Keratinocyte (primary cell): ENCODE data around the gene ADAP2. TPM values are rescaled to one million over a fixed set of nuclear protein-coding genes. Genes with fewer than 3 reads are reported as not detected.

ENCODE experiments used
- DNase-seq: peaks from one replicate; pipeline ENCODE4 v3.0.0-alpha.2; 2011; ENCODE audit warnings: low read depth, missing footprints, low spot score
- FAIRE-seq: peaks from 2 replicates; lab custom pipeline; 2011; peaks lifted over from hg19 to GRCh38; lab: Jason Lieb, UNC
- H2AFZ ChIP-seq: 2 replicates; pipeline ENCODE4 v1.6.0; 2012; ENCODE audit warnings: low read length, control low read depth, inconsistent platforms; ENCODE audit not compliant: control insufficient read depth
- H3K27ac ChIP-seq: 2 replicates; pipeline ENCODE4 v1.5.1; 2011; ENCODE audit warnings: low read length; ENCODE audit not compliant: control insufficient read depth, insufficient read depth
- H3K27me3 ChIP-seq: 3 replicates; pipeline ENCODE4 v1.6.0; 2011; ENCODE audit warnings: low read length; ENCODE audit not compliant: control insufficient read depth, insufficient read depth; ENCODE audit errors: extremely low read depth
- H3K36me3 ChIP-seq, 2 experiments: 2 replicates in 1 of 2; 3 replicates in 1 of 2; pipeline ENCODE4 v1.5.1; 2011; ENCODE audit warnings: low read length in 2 of 2, mild to moderate bottlenecking in 1 of 2; ENCODE audit not compliant: control insufficient read depth in 2 of 2, insufficient read depth in 2 of 2; ENCODE audit errors: extremely low read depth in 1 of 2
- H3K4me1 ChIP-seq: 3 replicates; pipeline ENCODE4 v1.5.1; 2011; ENCODE audit warnings: low read length; ENCODE audit not compliant: control insufficient read depth, insufficient read depth; ENCODE audit errors: extremely low read depth
- H3K4me2 ChIP-seq: 3 replicates; pipeline ENCODE4 v1.6.0; 2011; ENCODE audit warnings: low read depth, low read length; ENCODE audit not compliant: control insufficient read depth, insufficient read depth; ENCODE audit errors: extremely low read depth
- H3K4me3 ChIP-seq, 3 experiments: fragments of 200-600 bp in 1 of 3; sonication (generic) in 1 of 3; 2 replicates in 2 of 3; 3 replicates in 1 of 3; pipeline ENCODE4 v1.5.1; 2011 to 2016; ENCODE audit warnings: low read length in 3 of 3, mild to moderate bottlenecking in 3 of 3, control low read depth in 2 of 3, inconsistent platforms in 1 of 3, low read depth in 1 of 3, mixed read lengths in 1 of 3, mixed run types in 1 of 3, moderate library complexity in 1 of 3; ENCODE audit not compliant: control insufficient read depth in 2 of 3, insufficient read depth in 2 of 3; ENCODE audit errors: extremely low read depth in 1 of 3
- H3K79me2 ChIP-seq: 2 replicates; pipeline ENCODE4 v1.6.0; 2012; ENCODE audit warnings: low read length; ENCODE audit not compliant: control insufficient read depth, insufficient read depth
- H3K9ac ChIP-seq: 3 replicates; pipeline ENCODE4 v1.6.0; 2011; ENCODE audit warnings: low read length; ENCODE audit not compliant: control insufficient read depth, insufficient read depth; ENCODE audit errors: extremely low read depth
- H3K9me1 ChIP-seq: 3 replicates; pipeline ENCODE4 v1.6.0; 2011; ENCODE audit warnings: low read length; ENCODE audit not compliant: control insufficient read depth, insufficient read depth; ENCODE audit errors: extremely low read depth
- H3K9me3 ChIP-seq: 2 replicates; pipeline ENCODE4 v1.5.1; 2012; ENCODE audit warnings: low read depth, low read length; ENCODE audit not compliant: control insufficient read depth
- H4K20me1 ChIP-seq: 3 replicates; pipeline ENCODE4 v1.6.0; 2011; ENCODE audit warnings: low read length; ENCODE audit not compliant: control insufficient read depth, insufficient read depth; ENCODE audit errors: extremely low read depth
- EZH2 ChIP-seq: IDR thresholded peaks from one replicate; pipeline ENCODE4 v1.6.1; 2012; ENCODE audit warnings: inconsistent platforms, mild to moderate bottlenecking, low read length, moderate library complexity
- dilution Hi-C: fragments of 300-500 bp; cut with MboI; formaldehyde crosslinking; loops from one replicate; pipeline ENCODE4 v1.7.0; 2020; ENCODE audit warnings: low sequenced_read_pairs; ENCODE audit not compliant: extremely low pct_ligation_motif_present
- polyA plus RNA-seq, 5 experiments: library from polyadenylated mRNA; depleted of rRNA in 3 of 5; stranded (reverse) in 3 of 5; stranded (forward) in 1 of 5; unstranded in 1 of 5; fragments of >200 nt; gene quantifications; 1 replicate in 1 of 5; 2 replicates in 3 of 5; 3 replicates in 1 of 5; pipeline versions ENCODE4 v1.2.1 to v1.2.3, GENCODE V29; 2011 to 2012; ENCODE audit warnings: missing spikeins in 2 of 5, low read depth in 1 of 5, low replicate concordance in 1 of 5
- TF ChIP-seq, protein P1 (sequence below), 3 experiments: IDR thresholded peaks in 1 of 3; conservative IDR thresholded peaks in 1 of 3; optimal IDR thresholded peaks in 1 of 3; 2 replicates in 2 of 3; 3 replicates in 1 of 3; pipeline versions ENCODE3 to v1.5.1; 2011; ENCODE audit warnings: low read length in 3 of 3, mild to moderate bottlenecking in 3 of 3, moderate library complexity in 2 of 3, control low read depth in 1 of 3, inconsistent platforms in 1 of 3; ENCODE audit not compliant: insufficient read depth in 2 of 3; ENCODE audit errors: extremely low read depth in 1 of 3

The ADAP2 gene
- polyA plus RNA-seq, 1 donor (not counting 4 experiments of a cell fraction or from before 2014, with no cell fraction given): 1.4 TPM

DNA sequence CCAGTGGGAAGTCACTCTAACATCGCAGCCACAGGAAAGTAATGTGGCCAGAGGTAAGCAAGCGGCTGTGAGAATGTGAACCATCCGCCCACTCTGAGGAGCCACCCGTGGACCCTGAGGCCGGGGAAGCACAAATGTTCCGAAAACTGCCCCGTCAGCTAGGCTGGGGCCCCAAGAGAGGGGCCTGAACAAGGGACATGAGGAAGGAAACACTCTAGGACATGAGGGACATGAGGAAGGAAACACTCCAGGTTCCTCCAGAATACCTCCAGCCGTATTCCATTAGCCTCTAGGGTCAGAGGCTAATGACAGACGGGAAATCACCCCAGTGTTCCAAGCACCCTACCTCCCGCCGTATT, 16.0 kb upstream of the ADAP2 start:
- DNase-seq: no peak
- Histone ChIP-seq H3K79me2 (peaks cover 23% of the 10 kb centered on the region), H3K27ac (peak overlapping the region; percentile 91), H3K4me2 (peak overlapping the region; percentile 100), H3K4me1 (peaks cover 3% of the 10 kb centered on the region), H3K36me3 (peaks cover 5 to 10% of the 10 kb centered on the region in 2 experiments), H3K9me3 (no peaks in the 10 kb centered on the region), H3K4me3 (peak overlapping the region; percentile 56 to 89 (median 74)), H4K20me1 (no peaks in the 10 kb centered on the region), H3K27me3 (no peaks in the 10 kb centered on the region), H2AFZ (peak overlapping the region; percentile 99), H3K9ac (peak overlapping the region; percentile 95), H3K9me1 (peaks cover 2% of the 10 kb centered on the region)
- dilution Hi-C loops: no loop called here
- TF ChIP-seq, protein P1, sequence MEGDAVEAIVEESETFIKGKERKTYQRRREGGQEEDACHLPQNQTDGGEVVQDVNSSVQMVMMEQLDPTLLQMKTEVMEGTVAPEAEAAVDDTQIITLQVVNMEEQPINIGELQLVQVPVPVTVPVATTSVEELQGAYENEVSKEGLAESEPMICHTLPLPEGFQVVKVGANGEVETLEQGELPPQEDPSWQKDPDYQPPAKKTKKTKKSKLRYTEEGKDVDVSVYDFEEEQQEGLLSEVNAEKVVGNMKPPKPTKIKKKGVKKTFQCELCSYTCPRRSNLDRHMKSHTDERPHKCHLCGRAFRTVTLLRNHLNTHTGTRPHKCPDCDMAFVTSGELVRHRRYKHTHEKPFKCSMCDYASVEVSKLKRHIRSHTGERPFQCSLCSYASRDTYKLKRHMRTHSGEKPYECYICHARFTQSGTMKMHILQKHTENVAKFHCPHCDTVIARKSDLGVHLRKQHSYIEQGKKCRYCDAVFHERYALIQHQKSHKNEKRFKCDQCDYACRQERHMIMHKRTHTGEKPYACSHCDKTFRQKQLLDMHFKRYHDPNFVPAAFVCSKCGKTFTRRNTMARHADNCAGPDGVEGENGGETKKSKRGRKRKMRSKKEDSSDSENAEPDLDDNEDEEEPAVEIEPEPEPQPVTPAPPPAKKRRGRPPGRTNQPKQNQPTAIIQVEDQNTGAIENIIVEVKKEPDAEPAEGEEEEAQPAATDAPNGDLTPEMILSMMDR (optimal IDR thresholded peaks at IDR 0.05 in 1 of 3, IDR thresholded peaks at IDR 0.05 in 1 of 3, conservative IDR thresholded peaks at IDR 0.05 in 1 of 3; ENCODE audit: extremely low read depth in 1 of 3, insufficient read depth in 2 of 3, low read length in 3 of 3): no peak
- no peak for TF ChIP-seq EZH2
- FAIRE-seq: no peak

GRCh38 chr17:30906101-30906911, 15.4 kb upstream of the ADAP2 start, which contains the start of gene TEFM:
Gene TEFM (minus strand): TSS chr17:30906238. CDS start chr17:30906198, 40 bp downstream.
- H2AFZ ChIP-seq: peak within 1 kb of the TSS; percentile 99
- H3K4me2 ChIP-seq: peak within 1 kb of the TSS; percentile 100
- FAIRE-seq: peak; percentile 41
- peak within 1 kb of the TSS; percentile 56 to 89 (median 74) for H3K4me3 ChIP-seq
- H3K9me1 ChIP-seq: peaks cover 2% of the 10 kb centered on the region
- H3K79me2 ChIP-seq: peaks cover 23% of the 10 kb centered on the region
- peak within 1 kb of the TSS; percentile 95 for H3K9ac ChIP-seq
- H3K9me3 ChIP-seq: no peaks in the 10 kb centered on the region
- peak within 1 kb of the TSS; percentile 91 for H3K27ac ChIP-seq
- TF ChIP-seq, protein P1 (optimal IDR thresholded peaks at IDR 0.05 in 1 of 3, IDR thresholded peaks at IDR 0.05 in 1 of 3, conservative IDR thresholded peaks at IDR 0.05 in 1 of 3; ENCODE audit: extremely low read depth in 1 of 3, insufficient read depth in 2 of 3, low read length in 3 of 3): no peak
- TF ChIP-seq EZH2: no peak
- H3K4me1 ChIP-seq: peaks cover 3% of the 10 kb centered on the region
- DNase-seq: peak; percentile 15
- peaks cover 5 to 8% of the 10 kb centered on the region in 2 experiments for H3K36me3 ChIP-seq
- no peaks in the 10 kb centered on the region for H3K27me3 ChIP-seq
- no peaks in the 10 kb centered on the region for H4K20me1 ChIP-seq
- dilution Hi-C loops: no loop called here
